Pancreas (tissue), 10 donors: ENCODE measurements around the gene SRRT. TPM values are rescaled to one million over a fixed set of nuclear protein-coding genes. Genes with fewer than 3 reads are reported as not detected.

ENCODE experiments used
- ATAC-seq, 4 donors: fragments of 200-7000 bp; cut with Tn5 transposase; one replicate each; pipeline versions ENCODE4 v1.8.0 to v1.9.1; 2020; ENCODE audit warnings: mild to moderate bottlenecking in 4 of 4, moderate library complexity in 4 of 4
- DNase-seq, 6 donors: peaks; one replicate each; pipeline ENCODE4 v3.0.0-alpha.2; 2020
- FAIRE-seq: peaks from 2 replicates; lab custom pipeline; 2012; peaks lifted over from hg19 to GRCh38; lab: Jason Lieb, UNC
- H3K27ac ChIP-seq, 4 donors: fragments of 200-600 bp; sonication (generic); 1 replicate in 3 of 4; 2 replicates in 1 of 4; pipeline versions ENCODE4 v1.5.0 to v1.8.0; 2020
- H3K27me3 ChIP-seq, 4 donors: fragments of 200-600 bp; one replicate each; pipeline ENCODE4 v1.8.0; 2021
- H3K36me3 ChIP-seq, 3 donors: fragments of 200-600 bp; sonication (generic) in 1 of 3; one replicate each; pipeline versions ENCODE4 v1.5.0 to v1.8.0; 2020 to 2021
- H3K4me1 ChIP-seq, 3 donors: fragments of 200-600 bp; one replicate each; pipeline ENCODE4 v1.8.0; 2021
- H3K4me3 ChIP-seq, 4 donors: fragments of 200-600 bp; sonication (generic) in 2 of 4; one replicate each; pipeline versions ENCODE4 v1.5.0 to v1.8.0; 2020 to 2021
- H3K9me3 ChIP-seq, 4 donors: fragments of 200-600 bp; one replicate each; pipeline ENCODE4 v1.8.0; 2021
- CTCF ChIP-seq, 4 donors: fragments of 200-600 bp; sonication (generic) in 3 of 4; IDR thresholded peaks; one replicate each; pipeline versions ENCODE4 v1.5.0 to v1.8.0; 2021; ENCODE audit warnings: antibody characterized with exemption in 4 of 4
- WGBS, 2 donors: extraction: QIAGEN DNeasy Blood & Tissue Kit; methylation state at CpG; one replicate each; pipeline ENCODE4 v1.1.7; 2013; 5-methylcytosine and 5-hydroxymethylcytosine counted together
- intact Hi-C, 3 donors: fragments of 100-400 bp; cut with DNase I; formaldehyde crosslinking; loops; one replicate each; pipeline versions ENCODE4 v1.11.1 to v1.14.2; 2022
- polyA plus RNA-seq, 2 donors: library from polyadenylated mRNA; stranded (reverse); fragments of 200-250 nt; gene quantifications; one replicate each; pipeline ENCODE4 v1.2.3, GENCODE V29; 2013
- total RNA-seq, 6 donors: library from RNA; stranded (reverse); fragmentation: NEBNext Ultra II Directional in 4 of 6; extraction: Animal tissue kit (Norgen Biotek cat#: 25700) in 4 of 6; gene quantifications; one replicate each; pipeline versions ENCODE4 v1.2.1 to v1.2.4, GENCODE V29; 2021 to 2023
- donor health status: healthy with polysubstance abuse.
- donor health status: DM: no; HTN: no; CAD: no; lungs with moderate emphysema.
- donor health status: DM: no; HTN: no; CAD: no.
- donor health status: control.
- donor health status: control.
- donor health status: Bipolar disorder and iron deficiency.
- donor health status: DM: yes; HTN: yes; CAD: no.
- donor health status: DM: no; HTN: no; CAD: no.
- donor health status: DM: no; HTN: no; CAD: no.
- donor health status: DM: yes; HTN: yes; CAD: no.

Gene SRRT
- total and polyA plus RNA-seq, 8 donors, result 39.2 to 179 (median 60.3) TPM

GRCh38 chr7:100899432-100899831 lies 24.5 kb downstream of the SRRT start:
- Histone ChIP-seq H3K9me3 (no peaks in the 10 kb centered on the region), H3K27me3 (no peaks in the 10 kb centered on the region), H3K36me3 (no peaks in the 10 kb centered on the region), H3K4me1 (peaks cover 0 to 16% (median 5%) of the 10 kb centered on the region in 3 donors), H3K4me3 (no peak overlapping the region), H3K27ac (no peak overlapping the region)
- ATAC-seq (no peak), FAIRE-seq (no peak), DNase-seq (no peak)
- TF ChIP-seq CTCF (IDR thresholded peaks at IDR 0.05), result no peak
- 94 to 95% methylated on average over 5 of the region's 5 CpGs for WGBS, 2 donors
- intact Hi-C loops, result loop anchor here in 1 of 3 donors (10.0 kb wide), 1 partner anchor 165 kb away; no protein-coding TSS in a partner anchor

DNA sequence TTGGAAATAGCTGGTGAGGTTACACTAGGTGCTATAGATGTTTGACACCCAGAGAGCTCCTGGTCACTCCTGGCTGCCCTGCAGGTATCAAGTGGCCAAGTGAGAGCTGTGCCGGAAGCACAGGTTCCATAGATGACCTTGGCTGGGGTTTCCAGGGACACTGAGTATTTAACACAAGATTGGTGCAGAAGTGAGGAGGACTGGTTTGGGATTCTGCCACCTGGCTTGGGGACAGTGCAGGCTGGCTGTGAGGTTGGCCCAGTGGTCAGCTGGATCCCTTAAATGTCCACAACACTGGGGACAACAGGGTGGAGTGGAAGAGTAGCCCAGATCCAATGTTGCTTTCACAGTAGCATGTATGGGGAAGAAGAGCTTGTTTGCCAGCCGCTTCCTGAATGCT lies 26.1 kb downstream of the SRRT start:
- Histone ChIP-seq H3K9me3 (no peaks in the 10 kb centered on the region), H3K4me3 (no peak overlapping the region), H3K4me1 (peaks cover 0 to 11% (median 0%) of the 10 kb centered on the region in 3 donors), H3K27me3 (no peaks in the 10 kb centered on the region), H3K36me3 (no peaks in the 10 kb centered on the region), H3K27ac (no peak overlapping the region)
- FAIRE-seq (no peak), DNase-seq (peak in 4 of 6 donors; percentile 58 to 67 (median 58)), ATAC-seq (peak; percentile 31 to 66 (median 35))
- intact Hi-C loops, result no loop called here
- WGBS, 2 donors, result 55 to 61% methylated on average over 2 of the region's 2 CpGs
- no peak for TF ChIP-seq CTCF (IDR thresholded peaks at IDR 0.05)

DNA sequence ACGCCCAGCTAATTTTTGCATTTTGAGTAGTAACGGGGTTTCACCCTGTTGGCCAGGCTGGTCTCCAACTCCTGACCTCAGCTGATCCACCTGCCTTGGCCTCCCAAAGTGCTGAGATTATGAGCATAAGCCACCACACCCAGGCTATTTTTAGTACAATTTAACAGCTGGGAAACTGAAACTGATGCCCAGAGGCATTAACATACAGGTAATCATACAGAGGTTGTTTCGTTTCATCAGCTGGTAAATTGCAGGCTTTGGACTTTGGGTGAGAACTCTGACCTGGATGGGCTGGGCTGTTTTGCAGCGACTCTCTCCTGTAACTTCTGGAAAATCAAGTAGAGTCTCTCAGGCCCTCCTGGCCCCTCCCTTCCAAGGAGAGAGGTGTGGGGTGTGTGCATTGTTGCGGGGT lies 27.0 kb downstream of the SRRT start:
- no peak overlapping the region for H3K27ac ChIP-seq
- intact Hi-C loops, result no loop called here
- 52 to 64% methylated on average over 5 of the region's 5 CpGs for WGBS, 2 donors
- ATAC-seq (no peak), DNase-seq (no peak), FAIRE-seq (no peak)
- H3K36me3 ChIP-seq, result no peaks in the 10 kb centered on the region
- no peak for TF ChIP-seq CTCF (IDR thresholded peaks at IDR 0.05)
- no peaks in the 10 kb centered on the region for H3K27me3 ChIP-seq
- no peak overlapping the region for H3K4me3 ChIP-seq
- peaks cover 0 to 5% (median 0%) of the 10 kb centered on the region in 3 donors for H3K4me1 ChIP-seq
- no peaks in the 10 kb centered on the region for H3K9me3 ChIP-seq

DNA sequence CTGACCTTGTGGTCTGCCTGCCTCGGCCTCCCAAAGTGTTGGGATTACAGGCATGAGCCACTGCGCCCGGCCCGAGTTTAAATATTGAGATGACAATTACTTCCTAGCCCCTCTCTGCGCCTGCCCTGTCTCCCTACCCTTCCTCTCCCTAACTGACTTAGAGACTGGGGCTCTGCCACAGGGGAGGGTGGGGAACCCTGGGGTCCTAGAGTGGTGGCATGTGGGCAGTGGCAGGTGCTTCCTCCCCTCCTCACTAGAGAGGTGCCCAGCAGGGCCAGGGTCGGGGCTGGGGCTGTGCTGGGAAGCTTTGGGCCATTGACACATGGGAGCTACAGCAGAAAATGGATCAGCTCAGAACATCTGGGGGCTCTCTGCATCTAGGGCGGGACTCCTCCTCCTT lies 27.7 kb downstream of the SRRT start:
- no peak for FAIRE-seq

More for the DNA sequence above, 27.7 kb downstream of the SRRT start:
- no peak for DNase-seq
- no peak overlapping the region for H3K27ac ChIP-seq
- no peaks in the 10 kb centered on the region for H3K27me3 ChIP-seq
- no peaks in the 10 kb centered on the region for H3K9me3 ChIP-seq
- WGBS, 2 donors, result 87 to 89% methylated on average over 7 of the region's 7 CpGs
- H3K4me3 ChIP-seq, result no peak overlapping the region
- ATAC-seq, result no peak
- peaks cover 0 to 3% (median 0%) of the 10 kb centered on the region in 3 donors for H3K4me1 ChIP-seq
- no peak for TF ChIP-seq CTCF (IDR thresholded peaks at IDR 0.05)
- H3K36me3 ChIP-seq, result no peaks in the 10 kb centered on the region
- intact Hi-C loops, result no loop called here
